Parathyroid adenoma (tissue), 2 donors: Measurements from ENCODE around the gene BARHL1.

Source experiments
- H2AFZ ChIP-seq: fragments of 300-600 bp; sonication (generic); one replicate; pipeline ENCODE4 v1.7.0; 2017; ENCODE audit warnings: antibody characterized with exemption, mild to moderate bottlenecking
- H3K27ac ChIP-seq: fragments of 300-600 bp; sonication (generic); one replicate; pipeline ENCODE4 v1.7.0; 2017
- H3K27me3 ChIP-seq: fragments of 300-600 bp; sonication (generic); one replicate; pipeline ENCODE4 v1.7.0; 2017; ENCODE audit warnings: low read length; ENCODE audit not compliant: control insufficient read depth, insufficient read depth
- H3K36me3 ChIP-seq: fragments of 300-600 bp; sonication (generic); one replicate; pipeline ENCODE4 v1.7.0; 2017; ENCODE audit warnings: low read length; ENCODE audit not compliant: control insufficient read depth, insufficient read depth
- H3K4me1 ChIP-seq: fragments of 300-600 bp; sonication (generic); one replicate; pipeline ENCODE4 v1.7.0; 2017; ENCODE audit warnings: control low read depth
- H3K4me2 ChIP-seq: fragments of 300-600 bp; sonication (generic); one replicate; pipeline ENCODE4 v1.7.0; 2017; ENCODE audit warnings: low read length
- H3K4me3 ChIP-seq: fragments of 300-600 bp; sonication (generic); one replicate; pipeline ENCODE4 v1.7.0; 2017; ENCODE audit warnings: low read depth, low read length
- H3K79me2 ChIP-seq: fragments of 300-600 bp; sonication (generic); one replicate; pipeline ENCODE4 v1.7.0; 2017; ENCODE audit warnings: control low read depth
- H3K9ac ChIP-seq: fragments of 300-600 bp; sonication (generic); one replicate; pipeline ENCODE4 v1.7.0; 2017; ENCODE audit warnings: mild to moderate bottlenecking
- H3K9me3 ChIP-seq: fragments of 300-600 bp; sonication (generic); one replicate; pipeline ENCODE4 v1.7.0; 2017; ENCODE audit warnings: low read length; ENCODE audit not compliant: control insufficient read depth
- TF ChIP-seq, protein P1 (sequence below): fragments of 300-600 bp; sonication (generic); IDR thresholded peaks from one replicate; pipeline ENCODE4 v1.7.0; 2017; ENCODE audit warnings: antibody characterized with exemption, mild to moderate bottlenecking
- donor health status: primary hyperparathyroidism.

BARHL1 gene

DNA sequence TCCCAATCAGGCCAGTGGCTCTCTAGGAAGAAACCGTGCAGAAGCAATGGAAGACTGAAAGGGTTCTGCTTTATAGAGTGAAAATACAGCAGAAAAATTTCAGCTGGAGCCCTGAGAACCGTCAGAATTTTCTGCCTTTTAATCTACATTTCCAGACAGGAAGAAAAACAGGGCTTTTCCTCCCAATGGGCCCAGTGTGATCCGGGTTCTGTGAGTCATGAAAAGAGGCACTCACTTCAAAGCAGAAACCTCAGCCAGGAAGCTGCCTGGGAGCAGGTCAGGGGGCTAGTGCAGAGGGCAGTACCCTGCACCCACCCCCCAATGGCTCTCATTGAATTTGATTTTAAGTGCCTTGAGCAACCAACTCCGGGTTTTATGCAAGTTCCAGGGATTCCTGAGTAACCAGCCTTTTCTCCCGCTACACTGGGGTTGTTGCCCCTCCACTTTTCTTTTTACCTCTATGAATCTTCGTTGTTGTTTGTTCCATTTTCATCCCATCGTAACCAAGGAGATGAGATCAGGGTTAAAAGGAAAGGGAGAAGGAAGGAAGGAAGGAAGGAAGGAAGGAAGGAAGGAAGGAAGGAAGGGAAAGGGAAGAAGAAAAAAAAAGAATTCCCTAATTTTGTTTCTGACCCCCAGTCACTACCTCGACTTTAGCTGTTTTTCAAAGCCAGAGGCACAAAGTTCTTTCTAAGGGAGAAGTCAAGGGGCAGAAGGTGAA is 1.3 kb downstream of the BARHL1 start:
- H2AFZ ChIP-seq, result no peak overlapping the region
- H3K27ac ChIP-seq, result no peak overlapping the region
- H3K9me3 ChIP-seq, result no peaks in the 10 kb centered on the region
- no peak overlapping the region for H3K9ac ChIP-seq
- TF ChIP-seq, protein P1, sequence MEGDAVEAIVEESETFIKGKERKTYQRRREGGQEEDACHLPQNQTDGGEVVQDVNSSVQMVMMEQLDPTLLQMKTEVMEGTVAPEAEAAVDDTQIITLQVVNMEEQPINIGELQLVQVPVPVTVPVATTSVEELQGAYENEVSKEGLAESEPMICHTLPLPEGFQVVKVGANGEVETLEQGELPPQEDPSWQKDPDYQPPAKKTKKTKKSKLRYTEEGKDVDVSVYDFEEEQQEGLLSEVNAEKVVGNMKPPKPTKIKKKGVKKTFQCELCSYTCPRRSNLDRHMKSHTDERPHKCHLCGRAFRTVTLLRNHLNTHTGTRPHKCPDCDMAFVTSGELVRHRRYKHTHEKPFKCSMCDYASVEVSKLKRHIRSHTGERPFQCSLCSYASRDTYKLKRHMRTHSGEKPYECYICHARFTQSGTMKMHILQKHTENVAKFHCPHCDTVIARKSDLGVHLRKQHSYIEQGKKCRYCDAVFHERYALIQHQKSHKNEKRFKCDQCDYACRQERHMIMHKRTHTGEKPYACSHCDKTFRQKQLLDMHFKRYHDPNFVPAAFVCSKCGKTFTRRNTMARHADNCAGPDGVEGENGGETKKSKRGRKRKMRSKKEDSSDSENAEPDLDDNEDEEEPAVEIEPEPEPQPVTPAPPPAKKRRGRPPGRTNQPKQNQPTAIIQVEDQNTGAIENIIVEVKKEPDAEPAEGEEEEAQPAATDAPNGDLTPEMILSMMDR, result no peak
- no peak overlapping the region for H3K4me3 ChIP-seq
- no peaks in the 10 kb centered on the region for H3K79me2 ChIP-seq
- peaks cover 23% of the 10 kb centered on the region for H3K27me3 ChIP-seq
- H3K4me2 ChIP-seq, result no peak overlapping the region
- H3K36me3 ChIP-seq, result no peaks in the 10 kb centered on the region
- H3K4me1 ChIP-seq, result no peaks in the 10 kb centered on the region

GRCh38 chr9:132584601-132585560 is 2.5 kb downstream of the BARHL1 start:
- H3K79me2 ChIP-seq, result no peaks in the 10 kb centered on the region
- H3K9me3 ChIP-seq, result no peaks in the 10 kb centered on the region
- peaks cover 14% of the 10 kb centered on the region for H3K27me3 ChIP-seq
- no peak overlapping the region for H3K27ac ChIP-seq
- no peaks in the 10 kb centered on the region for H3K4me1 ChIP-seq
- H3K9ac ChIP-seq, result no peak overlapping the region
- no peak overlapping the region for H3K4me2 ChIP-seq
- TF ChIP-seq, protein P1, result no peak
- H3K36me3 ChIP-seq, result no peaks in the 10 kb centered on the region
- H3K4me3 ChIP-seq, result no peak overlapping the region
- no peak overlapping the region for H2AFZ ChIP-seq

DNA sequence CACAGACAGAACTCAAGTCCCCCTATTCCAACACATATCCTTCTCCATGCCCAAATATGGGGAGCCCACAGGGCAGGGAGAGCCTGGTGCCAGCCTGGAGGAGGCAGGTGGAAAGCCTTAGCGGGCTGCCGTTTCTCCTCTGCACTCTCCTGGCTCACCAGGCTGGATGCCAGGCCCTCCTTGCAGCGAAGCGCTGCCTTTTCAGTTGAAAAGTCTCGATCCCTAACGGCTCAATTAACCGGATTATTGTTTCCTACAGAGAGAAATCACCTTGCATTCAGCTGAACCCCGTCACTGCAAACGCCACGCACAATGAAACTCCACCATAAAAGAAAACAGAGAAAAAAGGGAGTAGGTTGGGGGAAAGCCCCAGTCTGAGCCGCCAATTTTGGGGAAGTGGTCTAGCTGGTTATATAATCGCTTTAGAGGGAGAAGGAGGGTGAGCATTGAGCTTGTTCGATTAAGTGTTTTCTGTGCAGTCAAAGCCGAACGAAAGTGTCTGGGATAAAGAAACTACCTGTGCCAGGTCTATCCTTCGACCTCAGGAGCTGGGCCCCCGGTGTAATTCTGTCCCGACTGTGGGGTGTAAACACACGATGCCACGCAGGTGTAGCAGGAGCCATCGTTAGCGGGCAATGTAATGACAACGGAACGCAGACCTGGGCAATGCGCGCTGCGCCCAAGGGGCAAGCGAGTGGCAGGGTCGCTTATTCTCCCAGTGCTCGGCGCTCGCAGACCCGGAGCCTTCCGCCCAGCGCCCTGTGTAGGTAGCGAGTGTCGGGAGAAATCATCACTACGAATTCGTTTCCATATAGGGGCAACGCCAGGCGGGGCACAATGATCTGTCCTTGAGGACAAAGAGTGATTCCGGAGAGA is 3.8 kb downstream of the BARHL1 start:
- no peaks in the 10 kb centered on the region for H3K4me1 ChIP-seq
- H3K4me3 ChIP-seq, result no peak overlapping the region
- TF ChIP-seq, protein P1, result no peak
- H3K9ac ChIP-seq, result no peak overlapping the region
- H3K4me2 ChIP-seq, result no peak overlapping the region
- H3K79me2 ChIP-seq, result no peaks in the 10 kb centered on the region
- no peak overlapping the region for H2AFZ ChIP-seq
- no peaks in the 10 kb centered on the region for H3K36me3 ChIP-seq
- no peak overlapping the region for H3K27ac ChIP-seq
- H3K9me3 ChIP-seq, result no peaks in the 10 kb centered on the region
- H3K27me3 ChIP-seq, result peaks cover 12% of the 10 kb centered on the region

GRCh38 chr9:132586830-132587591 is 4.6 kb downstream of the BARHL1 start:
- no peaks in the 10 kb centered on the region for H3K79me2 ChIP-seq
- no peaks in the 10 kb centered on the region for H3K36me3 ChIP-seq
- H3K27me3 ChIP-seq, result peaks cover 9% of the 10 kb centered on the region
- TF ChIP-seq, protein P1, result no peak
- H3K4me1 ChIP-seq, result no peaks in the 10 kb centered on the region
- no peak overlapping the region for H3K4me2 ChIP-seq
- no peaks in the 10 kb centered on the region for H3K9me3 ChIP-seq
- H3K27ac ChIP-seq, result no peak overlapping the region
- H3K9ac ChIP-seq, result no peak overlapping the region
- H3K4me3 ChIP-seq, result no peak overlapping the region
- no peak overlapping the region for H2AFZ ChIP-seq
